DND-41 (cell line): ENCODE measurements around the gene MTFMT.
"Not testable (repeated sequence)": the region's sequence is repeated elsewhere in the genome, so short reads cannot be mapped to it uniquely, and the experiment has no call there.

Experiments used
- ATAC-seq: fragments of 200-7000 bp; cut with Tn5 transposase; 3 replicates; pipeline ENCODE4 v1.9.1; 2021; ENCODE audit warnings: low read depth; ENCODE audit not compliant: insufficient read depth
- DNase-seq: peaks from one replicate; pipeline ENCODE4 v3.0.0-alpha.2; 2020
- H2AFZ ChIP-seq: 2 replicates; pipeline ENCODE4 v1.6.0; 2012; ENCODE audit warnings: low read depth, low read length
- H3K27ac ChIP-seq: 2 replicates; pipeline ENCODE4 v1.5.1; 2012; ENCODE audit warnings: low read length, inconsistent platforms
- H3K27me3 ChIP-seq: fragments of 200-600 bp; sonication (generic); 2 replicates; pipeline ENCODE4 v1.6.0; 2012; ENCODE audit warnings: low read length, mild to moderate bottlenecking, inconsistent platforms; ENCODE audit not compliant: insufficient read depth, poor library complexity
- H3K36me3 ChIP-seq: 2 replicates; pipeline ENCODE4 v1.5.1; 2012; ENCODE audit warnings: low read length, inconsistent platforms; ENCODE audit not compliant: insufficient read depth
- H3K4me1 ChIP-seq: 2 replicates; pipeline ENCODE4 v1.5.1; 2012; ENCODE audit warnings: mild to moderate bottlenecking, low read length; ENCODE audit not compliant: insufficient read depth
- H3K4me2 ChIP-seq: 2 replicates; pipeline ENCODE4 v1.6.0; 2012; ENCODE audit warnings: mild to moderate bottlenecking, moderate library complexity, low read length, inconsistent platforms; ENCODE audit not compliant: insufficient read depth
- H3K4me3 ChIP-seq, 2 experiments: fragments of 200-600 bp in 1 of 2; shearing (Covaris generic) in 1 of 2; 2 replicates each; pipeline ENCODE4 v1.5.1; 2012 to 2016; ENCODE audit warnings: inconsistent platforms in 2 of 2, low read length in 2 of 2, mild to moderate bottlenecking in 2 of 2, low read depth in 1 of 2, moderate library complexity in 1 of 2
- H3K79me2 ChIP-seq: 2 replicates; pipeline ENCODE4 v1.6.0; 2012; ENCODE audit warnings: low read length, inconsistent platforms; ENCODE audit not compliant: insufficient read depth
- H3K9ac ChIP-seq: 2 replicates; pipeline ENCODE4 v1.6.0; 2012; ENCODE audit warnings: low read depth, mild to moderate bottlenecking, inconsistent platforms, low read length, moderate library complexity
- H3K9me3 ChIP-seq: 2 replicates; pipeline ENCODE4 v1.5.1; 2012; ENCODE audit warnings: low read length, moderate library complexity, mild to moderate bottlenecking, inconsistent platforms; ENCODE audit not compliant: insufficient read depth, severe bottlenecking
- H4K20me1 ChIP-seq: 2 replicates; pipeline ENCODE4 v1.6.0; 2012; ENCODE audit warnings: low read length; ENCODE audit not compliant: insufficient read depth
- EZH2 ChIP-seq: IDR thresholded peaks from 3 replicates; pipeline ENCODE4 v1.6.1; 2012; ENCODE audit warnings: borderline replicate concordance, low read depth, mild to moderate bottlenecking, moderate library complexity, low read length, inconsistent platforms; ENCODE audit not compliant: severe bottlenecking
- TF ChIP-seq, protein P1 (sequence below): IDR thresholded peaks from 2 replicates; pipeline ENCODE4 v1.5.1; 2012; ENCODE audit warnings: borderline replicate concordance, low read length, moderate library complexity, mild to moderate bottlenecking; ENCODE audit not compliant: poor library complexity, severe bottlenecking; ENCODE audit errors: extremely low read depth

Gene MTFMT

DNA sequence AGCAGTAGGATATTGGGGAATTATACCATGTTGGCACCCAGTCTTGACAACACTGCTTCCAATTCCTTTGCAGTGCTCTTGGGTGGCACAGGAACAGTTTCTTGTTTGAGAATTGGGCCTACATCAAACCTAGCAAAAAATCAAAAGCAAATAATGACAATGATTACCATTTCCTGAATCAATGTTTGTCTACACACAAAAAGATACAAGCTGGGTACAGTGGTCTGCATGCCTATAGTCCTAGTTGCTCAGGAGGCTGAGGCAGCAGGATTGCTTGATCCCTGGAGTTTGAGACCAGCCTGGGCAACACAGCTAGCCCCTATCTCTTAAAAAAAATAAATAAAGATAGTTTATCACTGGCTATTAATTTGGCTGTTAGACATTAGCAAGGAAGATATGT is 8.0 kb downstream of the MTFMT start:
- H3K79me2 ChIP-seq, result no peaks in the 10 kb centered on the region
- H3K4me3 ChIP-seq, result no peak overlapping the region
- H3K36me3 ChIP-seq, result peaks cover 34% of the 10 kb centered on the region; the same call in 1 of the 2 replicates
- H3K27ac ChIP-seq, result no peak overlapping the region
- no peak overlapping the region for H2AFZ ChIP-seq
- no peak overlapping the region for H3K9ac ChIP-seq
- no peaks in the 10 kb centered on the region for H4K20me1 ChIP-seq
- TF ChIP-seq EZH2, result no peak
- TF ChIP-seq, protein P1, sequence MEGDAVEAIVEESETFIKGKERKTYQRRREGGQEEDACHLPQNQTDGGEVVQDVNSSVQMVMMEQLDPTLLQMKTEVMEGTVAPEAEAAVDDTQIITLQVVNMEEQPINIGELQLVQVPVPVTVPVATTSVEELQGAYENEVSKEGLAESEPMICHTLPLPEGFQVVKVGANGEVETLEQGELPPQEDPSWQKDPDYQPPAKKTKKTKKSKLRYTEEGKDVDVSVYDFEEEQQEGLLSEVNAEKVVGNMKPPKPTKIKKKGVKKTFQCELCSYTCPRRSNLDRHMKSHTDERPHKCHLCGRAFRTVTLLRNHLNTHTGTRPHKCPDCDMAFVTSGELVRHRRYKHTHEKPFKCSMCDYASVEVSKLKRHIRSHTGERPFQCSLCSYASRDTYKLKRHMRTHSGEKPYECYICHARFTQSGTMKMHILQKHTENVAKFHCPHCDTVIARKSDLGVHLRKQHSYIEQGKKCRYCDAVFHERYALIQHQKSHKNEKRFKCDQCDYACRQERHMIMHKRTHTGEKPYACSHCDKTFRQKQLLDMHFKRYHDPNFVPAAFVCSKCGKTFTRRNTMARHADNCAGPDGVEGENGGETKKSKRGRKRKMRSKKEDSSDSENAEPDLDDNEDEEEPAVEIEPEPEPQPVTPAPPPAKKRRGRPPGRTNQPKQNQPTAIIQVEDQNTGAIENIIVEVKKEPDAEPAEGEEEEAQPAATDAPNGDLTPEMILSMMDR, result no peak
- no peaks in the 10 kb centered on the region for H3K4me1 ChIP-seq
- no peak for ATAC-seq
- H3K27me3 ChIP-seq, result no peaks in the 10 kb centered on the region
- H3K9me3 ChIP-seq, result no peaks in the 10 kb centered on the region
- H3K4me2 ChIP-seq, result no peak overlapping the region
- DNase-seq, result no peak

DNA sequence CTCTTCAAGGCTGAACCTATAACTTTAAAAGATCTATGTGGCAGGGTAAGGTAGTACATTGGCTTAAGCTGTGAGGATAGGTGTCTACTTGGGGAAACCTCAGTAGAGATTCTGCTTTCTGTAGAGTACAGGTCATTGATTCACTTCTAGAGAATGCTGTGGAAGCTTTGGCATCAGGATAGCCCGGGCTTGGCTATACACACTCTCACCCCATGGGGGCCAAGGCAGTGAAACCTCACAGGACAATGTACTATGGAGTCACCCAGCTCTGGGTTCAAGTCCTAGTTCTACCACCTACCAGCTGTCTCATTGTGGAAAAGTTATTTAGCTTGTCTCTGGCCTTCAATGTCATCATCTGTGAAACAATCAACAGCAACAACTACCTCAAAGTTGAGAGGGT is 9.0 kb downstream of the MTFMT start:
- Histone ChIP-seq H3K9me3 (no peaks in the 10 kb centered on the region), H3K27me3 (no peaks in the 10 kb centered on the region), H3K9ac (no peak overlapping the region), H3K4me3 (no peak overlapping the region), H3K79me2 (no peaks in the 10 kb centered on the region), H3K27ac (no peak overlapping the region), H4K20me1 (no peaks in the 10 kb centered on the region), H3K4me1 (no peaks in the 10 kb centered on the region), H3K36me3 (peaks cover 30% of the 10 kb centered on the region; the same call in 1 of the 2 replicates), H2AFZ (no peak overlapping the region), H3K4me2 (no peak overlapping the region)
- DNase-seq (no peak), ATAC-seq (no peak)
- TF ChIP-seq EZH2, result no peak
- TF ChIP-seq, protein P1, result no peak

DNA sequence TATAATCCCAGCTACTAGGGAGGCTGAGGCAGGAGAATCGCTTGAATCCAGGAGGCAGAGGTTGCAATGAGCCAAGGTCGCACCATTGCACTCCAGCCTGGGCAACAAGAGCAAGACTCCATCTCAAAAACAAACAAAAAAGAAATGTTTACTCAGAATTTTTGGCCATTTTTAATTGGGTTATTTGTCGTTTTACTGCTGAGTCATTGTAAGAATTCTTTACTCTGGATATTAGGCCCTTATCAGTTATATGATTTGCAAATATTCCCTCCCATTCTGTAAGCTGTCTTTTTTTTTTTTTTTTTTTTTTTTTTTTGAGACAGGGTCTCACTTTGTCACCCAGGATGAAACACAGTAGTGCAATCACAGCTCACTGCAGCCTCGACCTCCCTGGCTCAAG is 18.2 kb downstream of the MTFMT start:
- not testable (repeated sequence) for H3K4me3 ChIP-seq, ATAC-seq, H4K20me1 ChIP-seq, DNase-seq, H3K4me2 ChIP-seq, H3K27ac ChIP-seq, H3K9me3 ChIP-seq, H3K27me3 ChIP-seq, H3K9ac ChIP-seq, H3K4me1 ChIP-seq, H3K79me2 ChIP-seq, H2AFZ ChIP-seq
- H3K36me3 ChIP-seq, result peaks cover 30% of the 10 kb centered on the region

DNA sequence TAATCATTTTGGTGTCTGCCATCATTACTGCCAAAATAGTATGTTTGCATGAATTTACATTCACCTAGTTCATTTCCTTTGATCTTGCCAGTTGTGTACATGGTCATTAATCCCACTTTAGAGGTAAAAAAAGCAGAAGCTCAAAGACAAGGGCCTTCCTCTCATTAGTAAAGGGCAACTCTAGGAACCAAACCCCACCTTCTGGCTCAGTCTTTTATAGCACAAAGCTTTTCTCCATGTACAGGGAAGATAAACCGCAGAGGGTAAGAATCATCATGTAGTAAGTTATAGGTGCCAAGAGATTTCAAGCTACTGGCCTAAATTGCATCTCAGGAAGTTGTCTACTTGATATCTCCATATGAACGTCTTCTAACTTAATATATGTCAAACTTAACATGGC is 20.5 kb downstream of the MTFMT start:
- Histone ChIP-seq H3K36me3 (peaks cover 14% of the 10 kb centered on the region; the same call in 1 of the 2 replicates), H4K20me1 (no peaks in the 10 kb centered on the region), H3K79me2 (no peaks in the 10 kb centered on the region), H3K9me3 (peaks cover 6% of the 10 kb centered on the region), H2AFZ (no peak overlapping the region), H3K9ac (no peak overlapping the region), H3K4me1 (no peaks in the 10 kb centered on the region), H3K4me2 (no peak overlapping the region), H3K27ac (no peak overlapping the region), H3K4me3 (no peak overlapping the region), H3K27me3 (no peaks in the 10 kb centered on the region)
- no peak for ATAC-seq
- no peak for DNase-seq
- TF ChIP-seq EZH2, result no peak
- TF ChIP-seq, protein P1, result peak; percentile 25
